Stimulated activated CD8-positive, alpha-beta memory T cell treated with anti-CD3 and anti-CD28 coated beads, Interleukin-7, amount 100 ng/mL, for 1 hour (primary cell): Measurements from ENCODE around the gene PRTG.
"Not testable (repeated sequence)": the region's sequence is repeated elsewhere in the genome, so short reads cannot be mapped to it uniquely, and the experiment has no call there.

Source experiments
- DNase-seq, 2 donors: peaks; one replicate each; pipeline ENCODE4 v3.0.0-alpha.2; 2020; ENCODE audit warnings: low read depth in 2 of 2

Gene PRTG

GRCh38 chr15:55700876-55701275 lies 42.1 kb downstream of the PRTG start:
- DNase-seq = no peak

GRCh38 chr15:55698653-55699052 lies 44.3 kb downstream of the PRTG start:
- no peak for DNase-seq

- no peak for DNase-seq
These were observed 46.7 kb downstream of the PRTG start for GRCh38 chr15:55696221-55696620.

- DNase-seq = no peak
These were observed 47.5 kb downstream of the PRTG start for GRCh38 chr15:55695432-55695831.

- no peak for DNase-seq
These were observed 48.3 kb downstream of the PRTG start for GRCh38 chr15:55694652-55695150.

- not testable (repeated sequence) for DNase-seq
These were observed 49.8 kb downstream of the PRTG start for GRCh38 chr15:55693116-55693515.

GRCh38 chr15:55687792-55688191 lies 55.2 kb downstream of the PRTG start:
- DNase-seq = no peak

- DNase-seq = no peak
These were observed 57.7 kb downstream of the PRTG start for GRCh38 chr15:55685286-55685685.

- no peak for DNase-seq
These were observed 59.6 kb downstream of the PRTG start for GRCh38 chr15:55683376-55683775.

- DNase-seq = no peak
These were observed 61.3 kb downstream of the PRTG start for GRCh38 chr15:55681631-55682030.

GRCh38 chr15:55676507-55676906 lies 66.4 kb downstream of the PRTG start:
- DNase-seq = no peak

GRCh38 chr15:55673287-55673686 lies 69.7 kb downstream of the PRTG start:
- no peak for DNase-seq

- DNase-seq = no peak
These were observed 73.7 kb downstream of the PRTG start for GRCh38 chr15:55669270-55669669.

- no peak for DNase-seq
These were observed 77.2 kb downstream of the PRTG start for GRCh38 chr15:55665605-55666227.

GRCh38 chr15:55661428-55661827 lies 81.5 kb downstream of the PRTG start:
- no peak for DNase-seq

GRCh38 chr15:55660153-55660552 lies 82.8 kb downstream of the PRTG start:
- no peak for DNase-seq

- DNase-seq = no peak
These were observed 83.5 kb downstream of the PRTG start for GRCh38 chr15:55659481-55659880.

- no peak for DNase-seq
These were observed 84.1 kb downstream of the PRTG start for GRCh38 chr15:55658886-55659285.

- no peak for DNase-seq
These were observed 88.4 kb downstream of the PRTG start for GRCh38 chr15:55654561-55655031.

GRCh38 chr15:55652909-55653495 lies 90.0 kb downstream of the PRTG start:
- DNase-seq = no peak

GRCh38 chr15:55652359-55652758 lies 90.6 kb downstream of the PRTG start:
- no peak for DNase-seq

- no peak for DNase-seq
These were observed 93.9 kb downstream of the PRTG start for GRCh38 chr15:55649058-55649423.

GRCh38 chr15:55638764-55639163 lies 104.2 kb downstream of the PRTG start:
- no peak for DNase-seq

- no peak for DNase-seq
These were observed 105.9 kb downstream of the PRTG start for GRCh38 chr15:55637086-55637485.
